GM12801 (cell line): ENCODE data around the gene CAPN10.

Experiments used
- TF ChIP-seq, protein P1 (sequence below): IDR thresholded peaks from one replicate; pipeline ENCODE4 v1.5.1; 2011; ENCODE audit warnings: control low read depth; ENCODE audit not compliant: insufficient read length; ENCODE audit errors: extremely low read depth

Gene CAPN10

DNA sequence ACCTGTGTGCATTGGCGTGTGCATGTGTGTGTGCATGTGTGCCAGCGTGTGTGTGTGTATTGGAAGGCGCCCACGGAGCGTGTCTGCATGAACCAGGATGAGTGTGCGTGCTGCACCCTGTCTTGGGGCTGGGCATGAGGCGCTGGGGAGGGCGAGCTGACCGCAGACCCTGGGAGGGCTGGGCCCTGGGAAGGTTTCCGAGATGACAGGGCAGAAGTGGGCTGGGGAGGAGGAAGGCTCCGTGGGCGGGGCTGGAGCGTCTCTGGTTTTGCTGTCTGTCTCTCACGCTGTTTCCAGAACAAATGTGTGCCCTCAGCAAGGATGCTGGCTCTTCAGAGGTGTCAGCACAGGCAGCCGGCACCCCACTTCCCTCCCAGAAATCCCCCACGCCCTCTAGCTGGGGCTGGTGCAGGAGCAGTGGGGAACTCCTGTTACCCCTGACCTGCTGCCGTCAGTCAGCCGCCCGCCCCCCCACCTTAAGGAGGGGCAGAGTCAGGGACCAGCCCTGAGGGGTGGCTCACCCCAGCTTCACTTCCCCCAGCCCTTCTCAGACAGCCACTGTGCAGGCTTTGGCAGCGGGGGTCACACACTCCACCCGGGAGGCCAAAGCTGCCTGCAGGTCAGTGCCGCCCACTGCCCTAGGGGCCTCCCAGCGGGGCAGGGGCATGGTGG lies 38.6 kb downstream of the CAPN10 start, which contains the start of gene GPR35:
TSS of gene GPR35 (plus strand) at position 531 of the 672 bp plus-strand sequence. CDS start 4,473 bp downstream, outside the sequence.
- TF ChIP-seq, protein P1, sequence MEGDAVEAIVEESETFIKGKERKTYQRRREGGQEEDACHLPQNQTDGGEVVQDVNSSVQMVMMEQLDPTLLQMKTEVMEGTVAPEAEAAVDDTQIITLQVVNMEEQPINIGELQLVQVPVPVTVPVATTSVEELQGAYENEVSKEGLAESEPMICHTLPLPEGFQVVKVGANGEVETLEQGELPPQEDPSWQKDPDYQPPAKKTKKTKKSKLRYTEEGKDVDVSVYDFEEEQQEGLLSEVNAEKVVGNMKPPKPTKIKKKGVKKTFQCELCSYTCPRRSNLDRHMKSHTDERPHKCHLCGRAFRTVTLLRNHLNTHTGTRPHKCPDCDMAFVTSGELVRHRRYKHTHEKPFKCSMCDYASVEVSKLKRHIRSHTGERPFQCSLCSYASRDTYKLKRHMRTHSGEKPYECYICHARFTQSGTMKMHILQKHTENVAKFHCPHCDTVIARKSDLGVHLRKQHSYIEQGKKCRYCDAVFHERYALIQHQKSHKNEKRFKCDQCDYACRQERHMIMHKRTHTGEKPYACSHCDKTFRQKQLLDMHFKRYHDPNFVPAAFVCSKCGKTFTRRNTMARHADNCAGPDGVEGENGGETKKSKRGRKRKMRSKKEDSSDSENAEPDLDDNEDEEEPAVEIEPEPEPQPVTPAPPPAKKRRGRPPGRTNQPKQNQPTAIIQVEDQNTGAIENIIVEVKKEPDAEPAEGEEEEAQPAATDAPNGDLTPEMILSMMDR: no peak

DNA sequence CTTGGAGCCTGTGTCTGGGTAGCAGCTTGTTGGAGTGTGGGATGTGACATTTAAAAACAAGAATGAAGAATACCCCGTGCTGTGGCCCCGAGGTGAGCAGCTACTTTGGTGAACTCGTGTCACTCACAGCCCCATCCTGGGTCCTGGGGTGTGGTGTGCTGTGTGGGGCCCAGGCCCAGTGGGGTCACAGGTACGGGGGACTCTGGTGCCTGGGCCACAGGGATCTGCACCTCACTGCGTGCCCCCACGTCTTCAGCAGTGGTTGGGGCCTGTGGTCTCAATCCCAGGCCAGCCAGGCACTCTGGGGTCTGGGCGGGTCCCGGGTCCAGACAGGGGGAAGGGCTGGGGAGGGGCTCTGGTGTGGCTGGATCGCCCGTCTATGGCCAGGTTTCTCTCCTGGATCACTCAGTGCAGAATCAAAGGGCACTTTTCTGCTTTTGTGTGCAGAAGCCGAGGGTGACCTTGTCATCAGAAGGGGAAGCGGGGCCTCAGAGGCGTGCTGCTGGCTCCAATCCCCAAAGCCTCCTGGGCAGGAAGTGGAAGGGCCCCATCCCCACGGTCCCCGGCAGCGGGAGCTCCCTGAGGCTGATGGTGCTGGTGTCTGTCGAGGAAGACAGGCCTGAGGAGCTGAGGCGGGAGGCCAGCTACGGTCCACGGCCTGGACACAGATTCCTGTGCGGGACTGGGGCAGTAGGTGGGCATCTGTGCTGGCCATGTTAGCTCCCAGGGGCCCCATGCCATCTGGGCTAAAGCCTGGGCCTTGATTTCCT lies 40.2 kb downstream of the CAPN10 start:
- TF ChIP-seq, protein P1: no peak

DNA sequence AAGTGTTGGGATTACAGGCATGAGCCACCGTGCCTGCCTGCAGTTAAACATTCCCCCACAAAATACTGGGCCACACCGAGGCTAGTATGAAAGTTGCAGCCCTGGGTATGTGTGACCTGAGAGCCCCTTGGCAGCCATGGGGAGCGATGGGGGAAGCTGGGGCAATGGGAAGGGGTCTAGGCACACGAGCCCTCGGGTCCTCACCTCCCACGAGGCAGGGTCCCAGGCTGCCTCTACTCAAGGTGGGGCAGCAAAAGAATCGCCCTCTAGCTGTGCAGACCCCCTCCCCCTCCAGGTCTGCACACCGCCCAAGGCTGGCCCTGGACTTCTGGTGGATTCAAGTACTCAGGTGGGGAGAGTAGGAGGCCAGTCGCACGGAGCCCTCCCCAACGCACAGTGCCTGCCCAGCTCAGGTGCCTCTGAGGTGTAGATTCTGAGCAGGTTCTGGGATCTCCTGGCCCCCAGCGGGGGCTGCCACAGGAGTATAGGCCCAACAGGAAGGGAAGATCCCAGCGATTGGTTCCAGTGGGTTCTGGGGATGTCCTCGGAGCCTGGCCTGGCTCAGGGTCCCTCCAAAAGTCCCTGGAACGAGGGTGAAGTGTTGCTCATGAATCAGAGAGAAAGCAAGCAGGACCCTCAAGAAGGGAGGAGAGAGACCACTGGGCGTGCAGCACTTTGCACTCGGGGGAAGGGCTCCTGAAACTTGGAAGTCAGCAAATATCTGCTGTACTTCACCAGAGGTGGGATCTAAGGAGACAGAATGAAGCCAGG lies 41.4 kb downstream of the CAPN10 start:
- TF ChIP-seq, protein P1: no peak

DNA sequence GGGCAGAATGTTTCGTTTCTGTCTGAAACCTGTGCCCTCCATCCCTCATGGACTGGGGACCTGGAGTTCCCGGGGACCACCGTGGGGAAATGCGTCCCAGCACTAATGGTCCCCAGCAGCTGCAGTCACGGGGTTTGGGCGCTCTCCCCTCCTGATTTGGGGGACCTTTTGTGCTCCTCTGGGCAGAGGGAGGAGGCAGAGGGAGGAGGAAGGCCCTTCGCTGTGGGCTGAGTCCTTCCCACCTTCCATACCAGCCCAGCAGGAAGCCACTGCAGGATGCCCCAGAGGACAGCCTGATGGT lies 41.9 kb downstream of the CAPN10 start:
- TF ChIP-seq, protein P1: no peak

DNA sequence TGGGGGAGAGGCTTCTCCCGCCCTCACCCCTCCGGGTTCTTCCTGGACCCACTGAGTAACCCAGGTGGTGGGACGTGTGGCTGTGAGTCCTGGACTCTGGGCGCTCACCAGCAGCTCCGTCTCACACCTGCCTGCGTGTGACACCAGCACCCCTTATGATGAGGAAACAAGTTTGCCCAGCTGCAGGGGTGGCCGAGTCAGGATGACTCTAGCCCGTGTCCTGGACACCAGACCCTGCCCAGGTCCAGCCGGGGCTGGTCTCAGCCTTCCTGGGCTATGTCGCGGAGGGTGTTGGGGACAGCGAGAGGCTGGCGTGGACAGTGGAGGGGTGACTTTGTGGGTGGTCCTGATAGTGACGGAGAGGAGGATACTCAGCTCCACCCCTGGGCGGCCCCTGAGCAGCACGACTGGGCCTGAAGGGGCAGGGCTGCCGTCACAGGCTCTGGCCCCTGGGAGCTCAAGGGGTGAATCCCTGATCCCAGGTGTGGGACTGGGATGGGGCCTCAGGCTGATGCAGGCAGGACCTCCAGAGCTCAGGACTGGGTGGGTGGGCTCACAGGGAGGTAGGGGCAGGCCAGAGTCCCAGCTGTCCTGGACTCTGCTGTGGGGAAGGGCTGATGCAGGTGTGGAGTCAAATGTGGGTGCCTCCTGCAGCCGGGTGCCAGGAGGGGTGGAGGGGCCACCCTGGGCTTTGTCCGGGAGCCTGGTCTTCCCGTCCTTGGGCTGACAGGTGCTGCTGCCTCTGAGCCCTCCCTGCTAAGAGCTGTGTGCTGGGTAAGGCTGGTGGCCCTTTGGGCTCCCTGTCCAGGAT lies 42.5 kb downstream of the CAPN10 start:
- TF ChIP-seq, protein P1: no peak

DNA sequence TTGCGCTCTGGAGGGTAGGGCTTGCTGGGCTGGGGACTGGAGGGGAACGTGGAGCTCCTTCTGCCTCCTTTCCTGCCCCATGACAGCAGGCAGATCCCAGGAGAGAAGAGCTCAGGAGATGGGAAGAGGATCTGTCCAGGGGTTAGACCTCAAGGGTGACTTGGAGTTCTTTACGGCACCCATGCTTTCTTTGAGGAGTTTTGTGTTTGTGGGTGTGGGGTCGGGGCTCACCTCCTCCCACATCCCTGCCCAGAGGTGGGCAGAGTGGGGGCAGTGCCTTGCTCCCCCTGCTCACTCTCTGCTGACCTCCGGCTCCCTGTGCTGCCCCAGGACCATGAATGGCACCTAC lies 43.1 kb downstream of the CAPN10 start:
- TF ChIP-seq, protein P1: no peak
